ENCODE measurements around the gene TUT1.
A peak's percentile ranks its signal among the peaks of the same experiment; 100 is the strongest.

Gene TUT1

GRCh38 chr11:62558669-62559068 is 32.7 kb downstream of the TUT1 start:
- Histone ChIP-seq H3K4me3 (ENCODE audit: low read depth in 1 of 2, low read length in 2 of 2) (no peak overlapping the region), H3K9ac (ENCODE audit: low read depth in 1 of 2, low read length in 2 of 2) (no peak overlapping the region), H3K36me3 (ENCODE audit: control insufficient read depth in 1 of 2, insufficient read depth in 2 of 2, low read length in 2 of 2) (peaks cover 17 to 37% of the 10 kb centered on the region in 2 donors), H3K27ac (ENCODE audit: low read depth, low read length) (no peak overlapping the region), H3K4me1 (ENCODE audit: control insufficient read depth in 1 of 2, insufficient read depth in 2 of 2, low read length in 2 of 2) (peaks cover 47 to 65% of the 10 kb centered on the region in 2 donors), H3K27me3 (ENCODE audit: control insufficient read depth in 1 of 2, insufficient read depth in 2 of 2, low read length in 2 of 2) (no peaks in the 10 kb centered on the region), H3K9me3 (ENCODE audit: control insufficient read depth in 1 of 2, low read length in 2 of 2) (no peaks in the 10 kb centered on the region)

- H3K4me1 ChIP-seq (ENCODE audit: control insufficient read depth in 1 of 2, insufficient read depth in 2 of 2, low read length in 2 of 2) = peaks cover 63 to 81% of the 10 kb centered on the region in 2 donors
- peaks cover 12 to 23% of the 10 kb centered on the region in 2 donors for H3K36me3 ChIP-seq (ENCODE audit: control insufficient read depth in 1 of 2, insufficient read depth in 2 of 2, low read length in 2 of 2)
- peak overlapping the region; percentile 27 to 48 for H3K4me3 ChIP-seq (ENCODE audit: low read depth in 1 of 2, low read length in 2 of 2)
- peak overlapping the region; percentile 44 to 49 for H3K9ac ChIP-seq (ENCODE audit: low read depth in 1 of 2, low read length in 2 of 2)
- no peaks in the 10 kb centered on the region for H3K27me3 ChIP-seq (ENCODE audit: control insufficient read depth in 1 of 2, insufficient read depth in 2 of 2, low read length in 2 of 2)
- H3K9me3 ChIP-seq (ENCODE audit: control insufficient read depth in 1 of 2, low read length in 2 of 2) = no peaks in the 10 kb centered on the region
- peak overlapping the region; percentile 76 for H3K27ac ChIP-seq (ENCODE audit: low read depth, low read length)
Observed at GRCh38 chr11:62556875-62557631, 34.3 kb downstream of the TUT1 start.

- H3K4me1 ChIP-seq (ENCODE audit: control insufficient read depth in 1 of 2, insufficient read depth in 2 of 2, low read length in 2 of 2) = peaks cover 71 to 88% of the 10 kb centered on the region in 2 donors
- peak overlapping the region; percentile 44 to 49 for H3K9ac ChIP-seq (ENCODE audit: low read depth in 1 of 2, low read length in 2 of 2)
- H3K27ac ChIP-seq (ENCODE audit: low read depth, low read length) = peak overlapping the region; percentile 76
- no peaks in the 10 kb centered on the region for H3K27me3 ChIP-seq (ENCODE audit: control insufficient read depth in 1 of 2, insufficient read depth in 2 of 2, low read length in 2 of 2)
- no peaks in the 10 kb centered on the region for H3K9me3 ChIP-seq (ENCODE audit: control insufficient read depth in 1 of 2, low read length in 2 of 2)
- peak overlapping the region; percentile 27 to 48 for H3K4me3 ChIP-seq (ENCODE audit: low read depth in 1 of 2, low read length in 2 of 2)
- peaks cover 12 to 19% of the 10 kb centered on the region in 2 donors for H3K36me3 ChIP-seq (ENCODE audit: control insufficient read depth in 1 of 2, insufficient read depth in 2 of 2, low read length in 2 of 2)
Observed at GRCh38 chr11:62556108-62556874, 35.0 kb downstream of the TUT1 start.

GRCh38 chr11:62555464-62556107 is 35.7 kb downstream of the TUT1 start:
- peak overlapping the region; percentile 44 to 49 for H3K9ac ChIP-seq (ENCODE audit: low read depth in 1 of 2, low read length in 2 of 2)

GRCh38 chr11:62554387-62555167 is 36.7 kb downstream of the TUT1 start:
- no peak overlapping the region for H3K4me3 ChIP-seq (ENCODE audit: low read depth in 1 of 2, low read length in 2 of 2)
- peaks cover 68 to 80% of the 10 kb centered on the region in 2 donors for H3K4me1 ChIP-seq (ENCODE audit: control insufficient read depth in 1 of 2, insufficient read depth in 2 of 2, low read length in 2 of 2)
- peaks cover 7 to 11% of the 10 kb centered on the region in 2 donors for H3K36me3 ChIP-seq (ENCODE audit: control insufficient read depth in 1 of 2, insufficient read depth in 2 of 2, low read length in 2 of 2)
- H3K9ac ChIP-seq (ENCODE audit: low read depth in 1 of 2, low read length in 2 of 2) = peak overlapping the region; percentile 55 to 79
- no peaks in the 10 kb centered on the region for H3K9me3 ChIP-seq (ENCODE audit: control insufficient read depth in 1 of 2, low read length in 2 of 2)
- no peaks in the 10 kb centered on the region for H3K27me3 ChIP-seq (ENCODE audit: control insufficient read depth in 1 of 2, insufficient read depth in 2 of 2, low read length in 2 of 2)
- peak overlapping the region; percentile 93 for H3K27ac ChIP-seq (ENCODE audit: low read depth, low read length)

More at GRCh38 chr11:62555464-62556107, 35.7 kb downstream of the TUT1 start:
- Histone ChIP-seq H3K27me3 (ENCODE audit: control insufficient read depth in 1 of 2, insufficient read depth in 2 of 2, low read length in 2 of 2) (no peaks in the 10 kb centered on the region), H3K4me3 (ENCODE audit: low read depth in 1 of 2, low read length in 2 of 2) (peak overlapping the region; percentile 27 to 48), H3K27ac (ENCODE audit: low read depth, low read length) (peak overlapping the region; percentile 76), H3K36me3 (ENCODE audit: control insufficient read depth in 1 of 2, insufficient read depth in 2 of 2, low read length in 2 of 2) (peaks cover 12 to 19% of the 10 kb centered on the region in 2 donors), H3K4me1 (ENCODE audit: control insufficient read depth in 1 of 2, insufficient read depth in 2 of 2, low read length in 2 of 2) (peaks cover 68 to 88% of the 10 kb centered on the region in 2 donors), H3K9me3 (ENCODE audit: control insufficient read depth in 1 of 2, low read length in 2 of 2) (no peaks in the 10 kb centered on the region)

GRCh38 chr11:62553839-62554361 is 37.4 kb downstream of the TUT1 start:
- H3K4me3 ChIP-seq (ENCODE audit: low read depth in 1 of 2, low read length in 2 of 2) = peak overlapping the region; percentile 53 to 61
- peak overlapping the region; percentile 55 to 79 for H3K9ac ChIP-seq (ENCODE audit: low read depth in 1 of 2, low read length in 2 of 2)
- no peaks in the 10 kb centered on the region for H3K9me3 ChIP-seq (ENCODE audit: control insufficient read depth in 1 of 2, low read length in 2 of 2)
- no peaks in the 10 kb centered on the region for H3K27me3 ChIP-seq (ENCODE audit: control insufficient read depth in 1 of 2, insufficient read depth in 2 of 2, low read length in 2 of 2)
- peaks cover under 1 to 4% of the 10 kb centered on the region in 2 donors for H3K36me3 ChIP-seq (ENCODE audit: control insufficient read depth in 1 of 2, insufficient read depth in 2 of 2, low read length in 2 of 2)
- H3K4me1 ChIP-seq (ENCODE audit: control insufficient read depth in 1 of 2, insufficient read depth in 2 of 2, low read length in 2 of 2) = peaks cover 70 to 81% of the 10 kb centered on the region in 2 donors
- peak overlapping the region; percentile 93 for H3K27ac ChIP-seq (ENCODE audit: low read depth, low read length)

- Histone ChIP-seq H3K9ac (ENCODE audit: low read depth in 1 of 2, low read length in 2 of 2) (peak overlapping the region; percentile 55 to 79), H3K4me1 (ENCODE audit: control insufficient read depth in 1 of 2, insufficient read depth in 2 of 2, low read length in 2 of 2) (peaks cover 74 to 80% of the 10 kb centered on the region in 2 donors), H3K4me3 (ENCODE audit: low read depth in 1 of 2, low read length in 2 of 2) (peak overlapping the region; percentile 53 to 61)
Observed at GRCh38 chr11:62553080-62553838, 38.1 kb downstream of the TUT1 start.

GRCh38 chr11:62552485-62553079 is 38.7 kb downstream of the TUT1 start:
- Histone ChIP-seq H3K4me1 (ENCODE audit: control insufficient read depth in 1 of 2, insufficient read depth in 2 of 2, low read length in 2 of 2) (peaks cover 73 to 78% of the 10 kb centered on the region in 2 donors), H3K27me3 (ENCODE audit: control insufficient read depth in 1 of 2, insufficient read depth in 2 of 2, low read length in 2 of 2) (no peaks in the 10 kb centered on the region), H3K9ac (ENCODE audit: low read depth in 1 of 2, low read length in 2 of 2) (peak overlapping the region; percentile 55 to 79), H3K9me3 (ENCODE audit: control insufficient read depth in 1 of 2, low read length in 2 of 2) (no peaks in the 10 kb centered on the region), H3K36me3 (ENCODE audit: control insufficient read depth in 1 of 2, insufficient read depth in 2 of 2, low read length in 2 of 2) (no peaks in the 10 kb centered on the region), H3K27ac (ENCODE audit: low read depth, low read length) (peak overlapping the region; percentile 93), H3K4me3 (ENCODE audit: low read depth in 1 of 2, low read length in 2 of 2) (peak overlapping the region; percentile 34 to 53)

More at GRCh38 chr11:62553080-62553838, 38.1 kb downstream of the TUT1 start:
- Histone ChIP-seq H3K27ac (ENCODE audit: low read depth, low read length) (peak overlapping the region; percentile 93), H3K27me3 (ENCODE audit: control insufficient read depth in 1 of 2, insufficient read depth in 2 of 2, low read length in 2 of 2) (no peaks in the 10 kb centered on the region), H3K36me3 (ENCODE audit: control insufficient read depth in 1 of 2, insufficient read depth in 2 of 2, low read length in 2 of 2) (no peaks in the 10 kb centered on the region), H3K9me3 (ENCODE audit: control insufficient read depth in 1 of 2, low read length in 2 of 2) (no peaks in the 10 kb centered on the region)

All from duodenal mucosa (tissue), 2 donors.